ENCODE results near the gene LRP1B. TPM values are rescaled to one million over a fixed set of nuclear protein-coding genes. Genes with fewer than 3 reads are reported as not detected.

LRP1B gene
- total and polyA plus RNA-seq, 4 donors: 0.01 to 0.84 (median 0.17) TPM

DNA sequence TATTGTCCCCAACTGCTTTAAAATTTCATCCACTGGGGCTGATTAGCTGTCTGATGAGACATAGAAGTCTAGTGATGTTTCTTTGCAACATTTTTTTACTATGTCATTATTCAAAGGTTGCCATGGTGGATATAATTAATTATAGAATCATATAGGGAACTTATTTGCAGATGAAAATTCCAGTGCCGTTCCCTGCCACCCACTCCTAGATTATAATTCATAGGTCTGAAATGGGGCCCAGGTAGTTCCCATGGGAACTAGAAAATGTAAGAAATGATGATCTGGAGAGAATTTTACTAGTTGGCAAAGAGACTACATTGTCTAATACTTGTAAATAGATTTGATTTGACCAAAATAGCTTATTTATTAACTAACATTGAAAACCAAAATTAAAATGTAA is 1854.2 kb downstream of the LRP1B start:
- DNase-seq (ENCODE audit: low spot score): no peak
- Histone ChIP-seq H3K4me3 (ENCODE audit: low read depth in 1 of 3, low read length in 3 of 3) (no peak overlapping the region), H3K27me3 (ENCODE audit: control insufficient read depth in 4 of 4, insufficient read depth in 4 of 4, low read length in 3 of 4) (no peaks in the 10 kb centered on the region), H3K4me1 (ENCODE audit: control insufficient read depth in 4 of 4, insufficient read depth in 4 of 4, low read length in 3 of 4) (no peaks in the 10 kb centered on the region), H3K27ac (ENCODE audit: low read depth in 1 of 2, low read length in 2 of 2) (no peak overlapping the region), H3K36me3 (ENCODE audit: control insufficient read depth in 4 of 4, insufficient read depth in 3 of 4, low read depth in 1 of 4, low read length in 3 of 4) (no peaks in the 10 kb centered on the region), H3K9ac (ENCODE audit: low read depth in 1 of 2, low read length in 2 of 2) (no peak overlapping the region), H3K9me3 (ENCODE audit: control insufficient read depth in 4 of 4, low read length in 3 of 4) (no peaks in the 10 kb centered on the region)
- WGBS: 89% methylated on average over 1 of the region's 1 CpG
- TF ChIP-seq HNF4G (IDR thresholded peaks at IDR 0.05) (no peak), YY1 (IDR thresholded peaks at IDR 0.05) (no peak), TAF1 (conservative IDR thresholded peaks at IDR 0.05) (no peak), NR2F2 (IDR thresholded peaks at IDR 0.05) (no peak), RXRA (IDR thresholded peaks at IDR 0.05) (no peak), FOXA2 (IDR thresholded peaks at IDR 0.05) (no peak), HNF4A (conservative IDR thresholded peaks at IDR 0.05) (no peak), JUND (IDR thresholded peaks at IDR 0.05) (no peak), SP1 (IDR thresholded peaks at IDR 0.05) (no peak), RAD21 (IDR thresholded peaks at IDR 0.05) (no peak), FOXA1 (IDR thresholded peaks at IDR 0.05) (no peak), EGR1 (IDR thresholded peaks at IDR 0.05; ENCODE audit: low read depth in 2 of 2) (no peak), GABPA (IDR thresholded peaks at IDR 0.05 in 1 of 2, conservative IDR thresholded peaks at IDR 0.05 in 1 of 2) (no peak)
- TF ChIP-seq, protein P1, sequence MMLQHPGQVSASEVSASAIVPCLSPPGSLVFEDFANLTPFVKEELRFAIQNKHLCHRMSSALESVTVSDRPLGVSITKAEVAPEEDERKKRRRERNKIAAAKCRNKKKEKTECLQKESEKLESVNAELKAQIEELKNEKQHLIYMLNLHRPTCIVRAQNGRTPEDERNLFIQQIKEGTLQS (IDR thresholded peaks at IDR 0.05): no peak
- TF ChIP-seq, protein P2, sequence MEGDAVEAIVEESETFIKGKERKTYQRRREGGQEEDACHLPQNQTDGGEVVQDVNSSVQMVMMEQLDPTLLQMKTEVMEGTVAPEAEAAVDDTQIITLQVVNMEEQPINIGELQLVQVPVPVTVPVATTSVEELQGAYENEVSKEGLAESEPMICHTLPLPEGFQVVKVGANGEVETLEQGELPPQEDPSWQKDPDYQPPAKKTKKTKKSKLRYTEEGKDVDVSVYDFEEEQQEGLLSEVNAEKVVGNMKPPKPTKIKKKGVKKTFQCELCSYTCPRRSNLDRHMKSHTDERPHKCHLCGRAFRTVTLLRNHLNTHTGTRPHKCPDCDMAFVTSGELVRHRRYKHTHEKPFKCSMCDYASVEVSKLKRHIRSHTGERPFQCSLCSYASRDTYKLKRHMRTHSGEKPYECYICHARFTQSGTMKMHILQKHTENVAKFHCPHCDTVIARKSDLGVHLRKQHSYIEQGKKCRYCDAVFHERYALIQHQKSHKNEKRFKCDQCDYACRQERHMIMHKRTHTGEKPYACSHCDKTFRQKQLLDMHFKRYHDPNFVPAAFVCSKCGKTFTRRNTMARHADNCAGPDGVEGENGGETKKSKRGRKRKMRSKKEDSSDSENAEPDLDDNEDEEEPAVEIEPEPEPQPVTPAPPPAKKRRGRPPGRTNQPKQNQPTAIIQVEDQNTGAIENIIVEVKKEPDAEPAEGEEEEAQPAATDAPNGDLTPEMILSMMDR (IDR thresholded peaks at IDR 0.05; ENCODE audit: low read depth, low read length, missing input control): no peak
- TF ChIP-seq, protein P3, sequence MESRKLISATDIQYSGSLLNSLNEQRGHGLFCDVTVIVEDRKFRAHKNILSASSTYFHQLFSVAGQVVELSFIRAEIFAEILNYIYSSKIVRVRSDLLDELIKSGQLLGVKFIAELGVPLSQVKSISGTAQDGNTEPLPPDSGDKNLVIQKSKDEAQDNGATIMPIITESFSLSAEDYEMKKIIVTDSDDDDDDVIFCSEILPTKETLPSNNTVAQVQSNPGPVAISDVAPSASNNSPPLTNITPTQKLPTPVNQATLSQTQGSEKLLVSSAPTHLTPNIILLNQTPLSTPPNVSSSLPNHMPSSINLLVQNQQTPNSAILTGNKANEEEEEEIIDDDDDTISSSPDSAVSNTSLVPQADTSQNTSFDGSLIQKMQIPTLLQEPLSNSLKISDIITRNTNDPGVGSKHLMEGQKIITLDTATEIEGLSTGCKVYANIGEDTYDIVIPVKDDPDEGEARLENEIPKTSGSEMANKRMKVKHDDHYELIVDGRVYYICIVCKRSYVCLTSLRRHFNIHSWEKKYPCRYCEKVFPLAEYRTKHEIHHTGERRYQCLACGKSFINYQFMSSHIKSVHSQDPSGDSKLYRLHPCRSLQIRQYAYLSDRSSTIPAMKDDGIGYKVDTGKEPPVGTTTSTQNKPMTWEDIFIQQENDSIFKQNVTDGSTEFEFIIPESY (IDR thresholded peaks at IDR 0.05): no peak
- TF ChIP-seq, protein P4, sequence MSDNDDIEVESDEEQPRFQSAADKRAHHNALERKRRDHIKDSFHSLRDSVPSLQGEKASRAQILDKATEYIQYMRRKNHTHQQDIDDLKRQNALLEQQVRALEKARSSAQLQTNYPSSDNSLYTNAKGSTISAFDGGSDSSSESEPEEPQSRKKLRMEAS (IDR thresholded peaks at IDR 0.05): no peak
- TF ChIP-seq, protein P5, sequence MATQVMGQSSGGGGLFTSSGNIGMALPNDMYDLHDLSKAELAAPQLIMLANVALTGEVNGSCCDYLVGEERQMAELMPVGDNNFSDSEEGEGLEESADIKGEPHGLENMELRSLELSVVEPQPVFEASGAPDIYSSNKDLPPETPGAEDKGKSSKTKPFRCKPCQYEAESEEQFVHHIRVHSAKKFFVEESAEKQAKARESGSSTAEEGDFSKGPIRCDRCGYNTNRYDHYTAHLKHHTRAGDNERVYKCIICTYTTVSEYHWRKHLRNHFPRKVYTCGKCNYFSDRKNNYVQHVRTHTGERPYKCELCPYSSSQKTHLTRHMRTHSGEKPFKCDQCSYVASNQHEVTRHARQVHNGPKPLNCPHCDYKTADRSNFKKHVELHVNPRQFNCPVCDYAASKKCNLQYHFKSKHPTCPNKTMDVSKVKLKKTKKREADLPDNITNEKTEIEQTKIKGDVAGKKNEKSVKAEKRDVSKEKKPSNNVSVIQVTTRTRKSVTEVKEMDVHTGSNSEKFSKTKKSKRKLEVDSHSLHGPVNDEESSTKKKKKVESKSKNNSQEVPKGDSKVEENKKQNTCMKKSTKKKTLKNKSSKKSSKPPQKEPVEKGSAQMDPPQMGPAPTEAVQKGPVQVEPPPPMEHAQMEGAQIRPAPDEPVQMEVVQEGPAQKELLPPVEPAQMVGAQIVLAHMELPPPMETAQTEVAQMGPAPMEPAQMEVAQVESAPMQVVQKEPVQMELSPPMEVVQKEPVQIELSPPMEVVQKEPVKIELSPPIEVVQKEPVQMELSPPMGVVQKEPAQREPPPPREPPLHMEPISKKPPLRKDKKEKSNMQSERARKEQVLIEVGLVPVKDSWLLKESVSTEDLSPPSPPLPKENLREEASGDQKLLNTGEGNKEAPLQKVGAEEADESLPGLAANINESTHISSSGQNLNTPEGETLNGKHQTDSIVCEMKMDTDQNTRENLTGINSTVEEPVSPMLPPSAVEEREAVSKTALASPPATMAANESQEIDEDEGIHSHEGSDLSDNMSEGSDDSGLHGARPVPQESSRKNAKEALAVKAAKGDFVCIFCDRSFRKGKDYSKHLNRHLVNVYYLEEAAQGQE (IDR thresholded peaks at IDR 0.05): no peak
